22Rv1 (cell line): ENCODE results near the gene GFM1.

Experiments used
- ZFX ChIP-seq: fragments of 450-650 bp; IDR thresholded peaks from 2 replicates; pipeline ENCODE4 v1.6.1; 2017; ENCODE audit warnings: antibody characterized with exemption, borderline replicate concordance
- TF ChIP-seq, protein P1 (sequence below): fragments of 450-650 bp; IDR thresholded peaks from 2 replicates; pipeline ENCODE4 v1.5.1; 2017; ENCODE audit warnings: mild to moderate bottlenecking

DNA sequence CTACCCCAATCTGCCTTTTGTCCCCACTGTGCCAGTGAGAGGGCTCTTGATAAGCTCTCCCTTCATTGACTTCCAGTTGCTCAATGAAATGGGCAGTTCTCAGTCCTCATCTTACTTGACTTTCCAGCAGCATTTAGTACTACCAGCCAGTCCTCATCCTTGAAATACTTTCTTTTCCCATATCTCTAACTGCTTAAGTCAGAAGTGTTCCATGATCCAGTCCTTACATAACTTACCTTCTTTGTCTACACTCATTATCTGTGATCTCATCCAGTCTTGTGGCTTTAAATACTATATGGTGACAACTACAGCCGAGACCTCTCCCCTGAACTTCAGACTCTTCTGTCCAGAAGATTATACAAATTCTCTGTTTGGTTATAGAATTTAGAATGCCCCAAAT lies 59.2 kb downstream of the GFM1 start:
- TF ChIP-seq, protein P1, sequence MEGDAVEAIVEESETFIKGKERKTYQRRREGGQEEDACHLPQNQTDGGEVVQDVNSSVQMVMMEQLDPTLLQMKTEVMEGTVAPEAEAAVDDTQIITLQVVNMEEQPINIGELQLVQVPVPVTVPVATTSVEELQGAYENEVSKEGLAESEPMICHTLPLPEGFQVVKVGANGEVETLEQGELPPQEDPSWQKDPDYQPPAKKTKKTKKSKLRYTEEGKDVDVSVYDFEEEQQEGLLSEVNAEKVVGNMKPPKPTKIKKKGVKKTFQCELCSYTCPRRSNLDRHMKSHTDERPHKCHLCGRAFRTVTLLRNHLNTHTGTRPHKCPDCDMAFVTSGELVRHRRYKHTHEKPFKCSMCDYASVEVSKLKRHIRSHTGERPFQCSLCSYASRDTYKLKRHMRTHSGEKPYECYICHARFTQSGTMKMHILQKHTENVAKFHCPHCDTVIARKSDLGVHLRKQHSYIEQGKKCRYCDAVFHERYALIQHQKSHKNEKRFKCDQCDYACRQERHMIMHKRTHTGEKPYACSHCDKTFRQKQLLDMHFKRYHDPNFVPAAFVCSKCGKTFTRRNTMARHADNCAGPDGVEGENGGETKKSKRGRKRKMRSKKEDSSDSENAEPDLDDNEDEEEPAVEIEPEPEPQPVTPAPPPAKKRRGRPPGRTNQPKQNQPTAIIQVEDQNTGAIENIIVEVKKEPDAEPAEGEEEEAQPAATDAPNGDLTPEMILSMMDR = no peak
- TF ChIP-seq ZFX = no peak
